Uterus (tissue), 4 donors: ENCODE measurements around the gene PTGES3L. TPM values are rescaled to one million over a fixed set of nuclear protein-coding genes. Genes with fewer than 3 reads are reported as not detected.
"Not testable (repeated sequence)": the region's sequence is repeated elsewhere in the genome, so short reads cannot be mapped to it uniquely, and the experiment has no call there.

ENCODE experiments used
- DNase-seq, 2 donors: peaks; one replicate each; pipeline ENCODE4 v3.0.0-alpha.2; 2019 to 2020
- H3K27ac ChIP-seq, 2 donors: fragments of 200-600 bp; sonication (generic); 1 replicate in 1 of 2; 2 replicates in 1 of 2; pipeline ENCODE4 v1.5.1; 2016 to 2018
- H3K27me3 ChIP-seq, 2 donors: fragments of 200-600 bp; sonication (generic); one replicate each; pipeline ENCODE4 v1.5.1; 2018 to 2019; ENCODE audit warnings: control low read depth in 1 of 2
- H3K36me3 ChIP-seq, 2 donors: fragments of 200-600 bp; sonication (generic); one replicate each; pipeline ENCODE4 v1.5.1; 2019; ENCODE audit warnings: control low read depth in 1 of 2
- H3K4me1 ChIP-seq, 2 donors: fragments of 200-600 bp; sonication (generic); one replicate each; pipeline ENCODE4 v1.5.1; 2018 to 2019; ENCODE audit warnings: control low read depth in 1 of 2
- H3K4me3 ChIP-seq, 2 donors: fragments of 200-600 bp; sonication (generic); 1 replicate in 1 of 2; 2 replicates in 1 of 2; pipeline ENCODE4 v1.5.1; 2018 to 2019; ENCODE audit warnings: mild to moderate bottlenecking in 1 of 2
- H3K9me3 ChIP-seq, 2 donors: fragments of 200-600 bp; sonication (generic); one replicate each; pipeline ENCODE4 v1.5.1; 2019; ENCODE audit warnings: control low read depth in 1 of 2
- CTCF ChIP-seq, 4 experiments: fragments of 200-600 bp in 2 of 4; fragments of 450-650 bp in 2 of 4; sonication (generic) in 2 of 4; IDR thresholded peaks; one replicate each; pipeline ENCODE4 v1.5.1; 2016 to 2019; ENCODE audit warnings: antibody characterized with exemption in 4 of 4, mild to moderate bottlenecking in 2 of 4, moderate library complexity in 1 of 4
- POLR2A ChIP-seq, 2 donors: fragments of 450-650 bp; IDR thresholded peaks; one replicate each; pipeline ENCODE4 v1.6.1; 2016; ENCODE audit warnings: antibody characterized with exemption in 2 of 2, mild to moderate bottlenecking in 1 of 2, moderate library complexity in 1 of 2
- intact Hi-C: fragments of 100-400 bp; cut with DNase I; formaldehyde crosslinking; loops from one replicate; pipeline ENCODE4 v1.15.1; 2023; ENCODE audit warnings: low total_unique reads
- total RNA-seq, 4 donors: library from RNA; depleted of rRNA in 3 of 4; stranded (reverse); fragments of >200 nt in 3 of 4; gene quantifications; one replicate each; pipeline versions ENCODE4 v1.1.0 to v1.2.4, GENCODE V29; 2014 to 2023
- donor health status: DM: yes; HTN: yes; CAD: no.

The PTGES3L gene
- total RNA-seq, 4 donors from 2014 or later = 0.51 to 3.7 (median 1.2) TPM; not detected in 1

- Histone ChIP-seq H3K4me1 (no peaks in the 10 kb centered on the region), H3K4me3 (no peak overlapping the region), H3K9me3 (no peaks in the 10 kb centered on the region), H3K36me3 (no peaks in the 10 kb centered on the region), H3K27ac (no peak overlapping the region), H3K27me3 (no peaks in the 10 kb centered on the region)
- intact Hi-C loops = loop anchor here (5.0 kb wide), 1 partner anchor 96 kb away; the partner anchor contains the start of gene AOC2
- peak; percentile 29 to 47 for DNase-seq
- TF ChIP-seq POLR2A (IDR thresholded peaks at IDR 0.05) (no peak), CTCF (IDR thresholded peaks at IDR 0.05) (peak; percentile 58 to 71 (median 62))
Observed at GRCh38 chr17:42937712-42938596, 41.9 kb downstream of the PTGES3L start.

- intact Hi-C loops = no loop called here
- Histone ChIP-seq H3K27ac (peak overlapping the region in 1 of 2 donors; percentile 76), H3K4me3 (no peak overlapping the region), H3K27me3 (no peaks in the 10 kb centered on the region), H3K36me3 (no peaks in the 10 kb centered on the region), H3K4me1 (peaks cover 0 to 3% of the 10 kb centered on the region in 2 donors), H3K9me3 (no peaks in the 10 kb centered on the region)
- DNase-seq = no peak
- no peak for TF ChIP-seq POLR2A (IDR thresholded peaks at IDR 0.05)
- no peak for TF ChIP-seq CTCF (IDR thresholded peaks at IDR 0.05)
Observed at GRCh38 chr17:42929497-42929844, 50.4 kb downstream of the PTGES3L start.

GRCh38 chr17:42928714-42929496 lies 51.0 kb downstream of the PTGES3L start:
- Histone ChIP-seq H3K4me3 (no peak overlapping the region), H3K4me1 (peaks cover 0 to 3% of the 10 kb centered on the region in 2 donors), H3K9me3 (no peaks in the 10 kb centered on the region), H3K27me3 (no peaks in the 10 kb centered on the region), H3K27ac (peak overlapping the region; percentile 74 to 76), H3K36me3 (no peaks in the 10 kb centered on the region)
- intact Hi-C loops = no loop called here
- peak; percentile 31 to 52 for DNase-seq
- peak; percentile 50 to 76 (median 64) for TF ChIP-seq CTCF (IDR thresholded peaks at IDR 0.05)
- no peak for TF ChIP-seq POLR2A (IDR thresholded peaks at IDR 0.05)

GRCh38 chr17:42924891-42925290 lies 55.0 kb downstream of the PTGES3L start:
- no peak for TF ChIP-seq CTCF (IDR thresholded peaks at IDR 0.05)
- no peak for TF ChIP-seq POLR2A (IDR thresholded peaks at IDR 0.05)
- Histone ChIP-seq H3K27me3 (no peaks in the 10 kb centered on the region), H3K27ac (peak overlapping the region in 1 of 2 donors; percentile 3), H3K4me1 (peaks cover 0 to 3% of the 10 kb centered on the region in 2 donors), H3K9me3 (no peaks in the 10 kb centered on the region), H3K4me3 (no peak overlapping the region), H3K36me3 (no peaks in the 10 kb centered on the region)
- intact Hi-C loops = no loop called here
- DNase-seq = no peak

- DNase-seq, H3K27me3 ChIP-seq, H3K9me3 ChIP-seq, H3K4me3 ChIP-seq, intact Hi-C loops, H3K4me1 ChIP-seq, H3K36me3 ChIP-seq: not testable (repeated sequence)
- peak overlapping the region in 1 of 2 donors; percentile 30 for H3K27ac ChIP-seq
Observed at GRCh38 chr17:42923472-42923871, 56.4 kb downstream of the PTGES3L start.
